HG03457 (cell line): ENCODE results near the gene FGA.

ENCODE experiments used
- ATAC-seq: cut with Tn5 transposase; IDR thresholded peaks from one replicate; pipeline ENCODE4 v1.9.1; 2021; ENCODE audit warnings: moderate number of reproducible peaks; ENCODE audit not compliant: unreplicated experiment

Gene FGA

GRCh38 chr4:154590329-154591006, at the start of gene FGA:
FGA (minus strand) TSS chr4:154590742; CDS start chr4:154590687, 55 bp downstream.
- ATAC-seq: no peak

DNA sequence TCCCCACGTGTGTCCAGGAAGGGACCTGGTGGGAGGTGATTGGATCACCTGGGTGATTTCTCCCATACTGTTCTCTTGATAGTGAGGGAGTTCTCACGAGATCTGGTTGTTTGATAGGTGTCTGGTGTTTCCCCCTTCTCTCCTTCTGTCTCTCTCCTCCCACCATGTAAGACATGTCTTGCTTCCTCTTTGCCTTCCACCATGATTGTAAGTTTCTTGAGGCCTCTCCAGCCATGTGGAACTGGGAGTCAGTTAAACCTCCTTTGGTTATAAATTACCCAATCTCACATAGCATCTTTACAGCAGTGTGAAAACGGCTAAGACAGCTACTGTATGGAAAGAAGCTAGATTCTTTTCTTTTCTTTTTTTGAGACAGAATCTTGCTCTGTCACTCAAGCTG, 43.5 kb upstream of the FGA start:
- ATAC-seq: no peak

DNA sequence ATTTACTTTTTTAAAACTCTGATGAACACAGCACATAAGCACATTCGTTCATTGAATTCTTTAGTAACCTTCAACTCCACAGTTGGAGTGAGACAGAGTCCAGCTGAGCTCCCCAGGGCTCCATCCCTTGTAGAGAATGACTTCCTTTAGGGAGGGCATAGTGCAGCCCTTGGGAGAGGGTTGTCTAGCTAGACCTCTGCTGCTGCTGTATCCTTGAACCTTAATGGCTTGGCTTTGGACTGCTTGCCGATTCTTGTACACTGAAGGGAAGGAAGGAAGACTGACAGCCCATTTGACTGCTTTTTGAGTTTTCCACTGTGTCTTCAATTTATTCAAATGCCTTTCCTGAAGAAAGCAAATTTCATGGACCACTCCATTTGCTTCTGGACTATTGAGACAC, 41.3 kb upstream of the FGA start:
- ATAC-seq: no peak

- no peak for ATAC-seq
Observed at GRCh38 chr4:154630324-154630723, 39.8 kb upstream of the FGA start.

GRCh38 chr4:154626793-154627484, 36.4 kb upstream of the FGA start:
- ATAC-seq: peak; percentile 96

DNA sequence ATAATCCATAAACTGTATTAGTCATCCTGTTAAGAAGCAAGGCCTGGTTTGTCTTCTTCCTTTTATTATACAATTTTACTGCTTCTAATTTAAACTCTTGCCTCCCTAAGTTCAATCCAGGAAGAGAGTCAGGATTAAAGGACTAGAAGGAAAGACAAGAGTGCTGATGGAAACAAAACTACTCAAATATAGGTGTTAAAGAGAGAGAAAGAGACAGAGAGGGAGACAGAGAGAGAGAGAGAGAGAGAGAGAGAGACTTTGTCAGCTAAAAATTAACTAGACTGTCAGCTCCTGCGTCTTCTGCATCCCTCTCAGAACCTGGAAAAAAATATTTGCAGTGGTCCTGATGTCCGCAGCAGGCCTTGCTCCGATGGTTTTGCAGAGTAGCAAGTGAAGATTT, 35.4 kb upstream of the FGA start:
- ATAC-seq: no peak

DNA sequence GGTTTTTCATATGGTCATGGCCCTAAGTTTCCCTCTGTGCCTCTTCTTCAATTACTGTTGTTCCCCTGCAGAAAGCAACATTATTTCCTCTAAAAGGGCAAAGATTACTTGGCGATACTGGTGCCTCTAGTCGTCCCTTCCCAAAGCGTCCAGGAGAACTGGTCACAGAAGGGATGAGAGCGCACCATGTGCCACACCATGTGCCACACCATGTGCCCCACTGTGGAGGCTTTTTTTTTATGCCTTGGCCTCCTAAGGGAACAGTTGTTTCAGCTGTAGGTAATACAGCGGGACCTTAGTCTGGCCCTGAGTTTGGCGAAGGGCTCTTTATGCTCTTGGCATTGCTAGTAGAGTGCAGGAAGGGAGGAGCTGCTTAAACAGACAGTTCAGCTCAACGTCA, 33.5 kb upstream of the FGA start:
- ATAC-seq: no peak

DNA sequence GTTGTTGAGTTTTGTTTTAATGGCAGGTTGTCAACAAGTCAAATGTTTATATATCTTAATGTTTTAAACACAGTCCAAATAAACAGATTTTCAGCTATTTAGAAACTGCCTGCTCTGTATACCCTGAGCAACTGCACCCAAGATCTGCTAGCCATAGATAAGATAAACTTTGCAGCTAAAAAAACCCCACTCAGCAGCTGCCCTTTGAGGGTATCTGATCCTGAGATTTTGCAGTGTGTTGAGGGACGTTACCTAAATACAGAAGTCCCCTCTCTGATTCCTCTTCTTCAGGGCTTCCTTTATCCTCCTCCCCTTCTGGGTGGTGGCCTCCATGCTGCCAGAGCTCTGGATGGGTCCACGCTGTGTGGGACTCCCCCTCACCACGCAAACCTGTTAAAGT, 32.9 kb upstream of the FGA start:
- ATAC-seq: no peak

DNA sequence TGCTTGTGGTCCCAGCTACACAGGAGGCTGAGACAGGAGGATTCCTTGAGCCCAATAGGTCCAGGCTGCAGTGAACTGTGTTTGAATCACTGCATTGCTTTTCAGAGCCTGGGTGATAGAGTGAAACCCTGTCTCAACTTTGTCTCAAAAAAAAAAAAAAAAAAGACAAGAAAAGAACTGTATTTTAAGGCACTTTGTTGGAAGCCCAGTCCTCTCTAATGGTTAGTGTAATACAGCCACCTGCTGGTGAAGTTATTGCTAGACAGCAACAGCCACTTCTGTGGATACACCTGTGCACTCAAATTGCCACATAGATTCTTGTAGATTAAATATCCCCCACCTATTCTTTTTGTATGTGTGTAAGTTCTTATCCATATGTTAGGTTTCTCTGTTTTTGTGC, 32.1 kb upstream of the FGA start:
- ATAC-seq: no peak

- no peak for ATAC-seq
Observed at GRCh38 chr4:154620111-154620510, 29.6 kb upstream of the FGA start.

DNA sequence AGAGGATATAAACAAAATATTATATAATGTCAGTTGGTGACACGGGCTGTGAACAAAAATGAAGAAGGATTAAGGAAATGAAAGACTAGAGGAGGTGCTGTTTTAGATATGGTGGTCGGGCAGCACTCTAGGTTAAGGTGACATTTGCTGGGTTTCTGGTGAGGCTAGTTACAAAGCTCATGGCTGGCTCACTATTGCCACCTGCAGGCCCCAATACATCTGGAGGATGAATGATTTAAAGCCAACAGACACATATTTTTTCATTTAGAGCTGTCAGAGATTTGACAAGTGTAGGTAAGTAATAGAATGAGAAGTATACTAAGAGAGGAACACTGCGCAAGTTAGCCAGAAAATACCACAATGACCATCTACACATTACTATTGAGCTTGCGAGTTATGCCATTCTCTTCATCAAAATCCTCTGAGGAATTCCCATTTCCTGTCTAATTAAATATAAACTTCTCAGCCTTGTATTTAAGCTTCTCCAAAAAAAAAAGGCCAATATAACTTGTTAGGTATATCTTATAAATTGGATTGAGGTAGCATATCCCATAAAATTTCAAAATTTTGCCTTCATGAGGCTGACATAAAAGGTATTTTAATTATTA, 28.3 kb upstream of the FGA start:
- ATAC-seq: peak; percentile 68

- no peak for ATAC-seq
Observed at GRCh38 chr4:154617820-154618317, 27.3 kb upstream of the FGA start.

DNA sequence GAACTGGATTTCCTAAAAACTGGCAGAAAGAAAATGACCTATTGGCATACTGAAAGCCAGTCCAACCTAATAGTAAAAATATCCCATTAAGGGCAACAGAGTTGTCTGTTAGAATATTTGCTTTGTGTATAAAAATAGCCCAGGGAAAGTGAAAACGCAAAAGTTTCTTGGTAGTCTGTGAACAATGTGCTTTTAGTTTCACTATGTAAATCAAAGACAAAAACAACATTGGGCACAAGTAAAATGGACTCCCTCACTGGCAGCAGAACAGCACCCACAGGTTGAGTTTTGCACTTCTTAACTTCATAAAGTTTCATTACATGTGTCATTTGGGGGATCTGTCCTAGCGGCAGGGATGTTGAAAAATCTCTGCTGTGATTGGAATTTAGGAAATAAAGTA, 26.2 kb upstream of the FGA start:
- ATAC-seq: peak; percentile 93

GRCh38 chr4:154616287-154616686, 25.7 kb upstream of the FGA start:
- ATAC-seq: no peak

GRCh38 chr4:154615211-154615610, 24.7 kb upstream of the FGA start:
- ATAC-seq: no peak

DNA sequence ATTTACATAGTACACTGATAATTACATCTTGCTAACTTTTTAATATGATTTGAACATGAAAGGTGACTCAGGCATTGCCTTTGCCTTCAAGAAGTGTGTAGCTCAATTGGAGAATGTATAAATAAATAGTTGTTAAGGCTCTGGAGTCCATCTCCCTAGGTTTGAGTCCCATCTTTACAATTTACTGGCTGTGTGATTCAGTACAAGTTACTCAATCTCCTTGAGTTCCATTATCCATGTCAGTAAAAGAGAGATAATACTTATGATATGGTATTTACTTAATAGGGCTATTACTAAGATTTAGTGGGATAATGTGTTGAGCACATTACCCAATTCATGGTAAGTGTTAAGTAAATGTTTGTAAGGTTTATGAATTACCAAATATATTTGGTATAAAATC, 23.8 kb upstream of the FGA start:
- ATAC-seq: no peak

GRCh38 chr4:154612472-154613414, 22.2 kb upstream of the FGA start, which contains the start of gene FGG:
FGG (minus strand) TSS chr4:154612656; CDS start chr4:154612609, 47 bp downstream.
- ATAC-seq: no peak

- no peak for ATAC-seq
Observed at GRCh38 chr4:154611833-154612232, 21.3 kb upstream of the FGA start.

GRCh38 chr4:154610582-154610981, 20.0 kb upstream of the FGA start:
- no peak for ATAC-seq

DNA sequence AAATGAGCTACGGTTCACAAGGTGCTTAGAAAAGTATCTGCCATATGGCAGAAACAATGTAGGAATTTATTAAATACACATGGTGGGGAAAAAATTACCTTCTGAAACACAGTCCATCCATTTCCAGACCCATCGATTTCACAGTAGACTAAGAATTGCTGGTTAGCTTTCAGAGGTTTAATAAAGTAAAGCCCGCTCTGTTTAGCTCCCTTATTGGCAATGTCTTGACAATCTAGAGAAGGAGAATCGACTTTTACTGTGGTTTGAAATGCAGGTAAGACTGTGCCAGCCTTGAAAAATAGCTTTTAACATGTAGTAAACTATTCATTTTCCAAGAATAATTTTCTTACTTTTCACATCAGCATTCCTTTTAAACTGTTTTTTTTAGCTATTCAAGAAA, 19.0 kb upstream of the FGA start:
- ATAC-seq: no peak
